Osteocyte (in vitro differentiated cells): Measurements from ENCODE around the gene JPT2. TPM values are rescaled to one million over a fixed set of nuclear protein-coding genes. Genes with fewer than 3 reads are reported as not detected.
"Not testable (repeated sequence)": the region's sequence is repeated elsewhere in the genome, so short reads cannot be mapped to it uniquely, and the experiment has no call there.

Source experiments
- DNase-seq: peaks from one replicate; pipeline ENCODE4 v3.0.0; 2021; ENCODE audit warnings: mixed read lengths; ENCODE audit not compliant: unreplicated experiment; ENCODE audit errors: extremely low spot score
- H3K27ac Mint-ChIP-seq: one replicate; pipeline ENCODE4 v1.8.0; 2021; ENCODE audit warnings: mild to moderate bottlenecking, mixed read lengths; ENCODE audit not compliant: unreplicated experiment
- H3K27me3 Mint-ChIP-seq: one replicate; pipeline ENCODE4 v1.8.0; 2021; ENCODE audit warnings: mixed read lengths; ENCODE audit not compliant: unreplicated experiment
- H3K36me3 Mint-ChIP-seq: one replicate; pipeline ENCODE4 v1.8.0; 2021; ENCODE audit warnings: mixed read lengths; ENCODE audit not compliant: unreplicated experiment
- H3K4me1 Mint-ChIP-seq: one replicate; pipeline ENCODE4 v1.8.0; 2021; ENCODE audit warnings: mixed read lengths; ENCODE audit not compliant: unreplicated experiment
- H3K4me3 Mint-ChIP-seq: one replicate; pipeline ENCODE4 v1.8.0; 2021; ENCODE audit warnings: mild to moderate bottlenecking, moderate library complexity, mixed read lengths; ENCODE audit not compliant: unreplicated experiment
- H3K9me3 Mint-ChIP-seq: one replicate; pipeline ENCODE4 v1.8.0; 2021; ENCODE audit warnings: mixed read lengths; ENCODE audit not compliant: unreplicated experiment
- total RNA-seq: library from RNA; stranded (reverse); gene quantifications from 2 replicates; pipeline ENCODE4 v1.2.1, GENCODE V29; 2021
- TF ChIP-seq, protein P1 (sequence below): fragments of 200-600 bp; sonication (generic); IDR thresholded peaks from 2 replicates; pipeline ENCODE4 v1.5.0; 2021; ENCODE audit warnings: antibody characterized with exemption, mild to moderate bottlenecking, moderate library complexity

JPT2 gene
- total RNA-seq, 1 donor from 2014 or later, result 53.6 TPM

DNA sequence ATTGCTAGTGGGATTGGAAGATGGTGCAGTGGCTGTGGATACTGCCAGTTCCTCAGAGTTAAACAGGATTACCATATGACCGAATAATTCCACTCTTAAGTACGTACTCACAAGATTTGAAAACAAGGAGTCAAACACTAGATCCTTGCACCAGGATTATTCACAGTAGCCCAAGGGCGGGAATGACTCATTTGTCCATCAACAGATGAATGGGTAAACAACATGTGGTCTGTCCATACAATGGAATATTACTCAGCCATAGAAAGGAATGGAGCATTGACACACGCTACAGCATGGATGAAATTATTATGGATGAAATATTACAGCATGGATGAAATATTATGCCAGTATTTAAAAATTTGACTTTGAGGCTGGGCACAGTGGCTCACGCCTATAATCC lies 18.8 kb downstream of the JPT2 start:
- Mint-ChIP-seq H3K4me1 (peaks cover 2% of the 10 kb centered on the region), H3K27ac (no peak overlapping the region), H3K27me3 (no peaks in the 10 kb centered on the region), H3K4me3 (no peak overlapping the region), H3K36me3 (peaks cover 55% of the 10 kb centered on the region), H3K9me3 (no peaks in the 10 kb centered on the region)
- DNase-seq, result no peak
- TF ChIP-seq, protein P1, sequence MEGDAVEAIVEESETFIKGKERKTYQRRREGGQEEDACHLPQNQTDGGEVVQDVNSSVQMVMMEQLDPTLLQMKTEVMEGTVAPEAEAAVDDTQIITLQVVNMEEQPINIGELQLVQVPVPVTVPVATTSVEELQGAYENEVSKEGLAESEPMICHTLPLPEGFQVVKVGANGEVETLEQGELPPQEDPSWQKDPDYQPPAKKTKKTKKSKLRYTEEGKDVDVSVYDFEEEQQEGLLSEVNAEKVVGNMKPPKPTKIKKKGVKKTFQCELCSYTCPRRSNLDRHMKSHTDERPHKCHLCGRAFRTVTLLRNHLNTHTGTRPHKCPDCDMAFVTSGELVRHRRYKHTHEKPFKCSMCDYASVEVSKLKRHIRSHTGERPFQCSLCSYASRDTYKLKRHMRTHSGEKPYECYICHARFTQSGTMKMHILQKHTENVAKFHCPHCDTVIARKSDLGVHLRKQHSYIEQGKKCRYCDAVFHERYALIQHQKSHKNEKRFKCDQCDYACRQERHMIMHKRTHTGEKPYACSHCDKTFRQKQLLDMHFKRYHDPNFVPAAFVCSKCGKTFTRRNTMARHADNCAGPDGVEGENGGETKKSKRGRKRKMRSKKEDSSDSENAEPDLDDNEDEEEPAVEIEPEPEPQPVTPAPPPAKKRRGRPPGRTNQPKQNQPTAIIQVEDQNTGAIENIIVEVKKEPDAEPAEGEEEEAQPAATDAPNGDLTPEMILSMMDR, result no peak

DNA sequence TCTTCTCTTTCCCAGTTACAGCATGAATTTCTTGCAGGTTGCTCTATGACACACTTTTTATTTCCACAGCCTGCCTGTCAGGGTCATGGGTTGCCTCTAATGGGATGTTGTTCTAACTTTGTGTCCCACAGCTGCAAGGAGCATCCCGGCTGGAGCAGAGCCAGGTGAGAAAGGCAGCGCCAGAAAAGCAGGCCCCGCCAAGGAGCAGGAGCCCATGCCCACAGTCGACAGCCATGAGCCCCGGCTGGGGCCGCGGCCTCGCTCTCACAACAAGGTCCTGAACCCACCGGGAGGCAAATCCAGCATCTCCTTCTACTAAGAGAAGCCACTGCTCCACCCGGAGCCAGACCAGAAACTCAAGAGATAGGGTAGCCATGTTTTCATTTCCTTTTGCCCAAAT lies 20.6 kb downstream of the JPT2 start:
- H3K4me1 Mint-ChIP-seq, result no peaks in the 10 kb centered on the region
- H3K27me3 Mint-ChIP-seq, result no peaks in the 10 kb centered on the region
- DNase-seq, result no peak
- H3K36me3 Mint-ChIP-seq, result peaks cover 54% of the 10 kb centered on the region
- H3K27ac Mint-ChIP-seq, result no peak overlapping the region
- TF ChIP-seq, protein P1, result no peak
- no peaks in the 10 kb centered on the region for H3K9me3 Mint-ChIP-seq
- no peak overlapping the region for H3K4me3 Mint-ChIP-seq

DNA sequence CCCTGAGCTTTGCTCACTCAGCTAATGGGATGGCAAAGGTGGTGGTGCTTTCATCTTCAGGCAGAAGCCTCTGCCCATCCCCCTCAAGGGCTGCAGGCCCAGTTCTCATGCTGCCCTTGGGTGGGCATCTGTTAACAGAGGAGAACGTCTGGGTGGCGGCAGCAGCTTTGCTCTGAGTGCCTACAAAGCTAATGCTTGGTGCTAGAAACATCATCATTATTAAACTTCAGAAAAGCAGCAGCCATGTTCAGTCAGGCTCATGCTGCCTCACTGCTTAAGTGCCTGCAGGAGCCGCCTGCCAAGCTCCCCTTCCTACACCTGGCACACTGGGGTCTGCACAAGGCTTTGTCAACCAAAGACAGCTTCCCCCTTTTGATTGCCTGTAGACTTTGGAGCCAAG lies 22.2 kb downstream of the JPT2 start:
- no peak overlapping the region for H3K4me3 Mint-ChIP-seq
- TF ChIP-seq, protein P1, result no peak
- peaks cover 43% of the 10 kb centered on the region for H3K36me3 Mint-ChIP-seq
- H3K4me1 Mint-ChIP-seq, result peaks cover 7% of the 10 kb centered on the region
- no peaks in the 10 kb centered on the region for H3K27me3 Mint-ChIP-seq
- DNase-seq, result no peak
- H3K27ac Mint-ChIP-seq, result no peak overlapping the region
- no peaks in the 10 kb centered on the region for H3K9me3 Mint-ChIP-seq

DNA sequence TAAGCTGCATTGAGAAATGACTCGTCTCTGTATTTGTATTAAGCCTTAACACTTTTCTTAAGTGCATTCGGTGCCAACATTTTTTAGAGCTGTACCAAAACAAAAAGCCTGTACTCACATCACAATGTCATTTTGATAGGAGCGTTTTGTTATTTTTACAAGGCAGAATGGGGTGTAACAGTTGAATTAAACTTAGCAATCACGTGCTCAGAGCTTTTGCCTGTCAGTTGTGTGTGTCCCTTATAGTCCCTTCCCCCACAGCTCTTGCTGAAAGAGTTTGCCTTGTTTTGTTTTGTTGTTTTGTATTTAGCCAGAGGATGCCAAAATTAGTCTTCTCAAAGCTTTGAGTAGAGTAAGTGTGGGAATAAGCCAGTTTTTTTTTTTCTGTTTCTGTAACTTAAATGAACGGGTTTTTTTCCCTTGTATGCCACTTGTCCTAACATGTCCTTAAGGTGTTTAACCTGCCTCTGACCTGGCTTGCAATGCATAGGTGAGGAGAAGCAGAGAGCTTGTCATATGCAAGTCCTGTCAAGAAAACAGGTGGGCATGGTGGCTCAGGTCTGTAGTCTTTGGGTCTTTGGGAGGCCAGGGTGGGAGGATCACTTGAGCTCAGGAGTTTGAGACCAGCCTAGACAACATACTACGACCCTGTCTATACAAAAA lies 23.3 kb downstream of the JPT2 start:
- H3K4me3 Mint-ChIP-seq, result no peak overlapping the region
- peaks cover 38% of the 10 kb centered on the region for H3K36me3 Mint-ChIP-seq
- TF ChIP-seq, protein P1, result no peak
- no peak for DNase-seq
- H3K9me3 Mint-ChIP-seq, result no peaks in the 10 kb centered on the region
- no peaks in the 10 kb centered on the region for H3K27me3 Mint-ChIP-seq
- H3K4me1 Mint-ChIP-seq, result peaks cover 10% of the 10 kb centered on the region
- H3K27ac Mint-ChIP-seq, result peak overlapping the region; percentile 5

DNA sequence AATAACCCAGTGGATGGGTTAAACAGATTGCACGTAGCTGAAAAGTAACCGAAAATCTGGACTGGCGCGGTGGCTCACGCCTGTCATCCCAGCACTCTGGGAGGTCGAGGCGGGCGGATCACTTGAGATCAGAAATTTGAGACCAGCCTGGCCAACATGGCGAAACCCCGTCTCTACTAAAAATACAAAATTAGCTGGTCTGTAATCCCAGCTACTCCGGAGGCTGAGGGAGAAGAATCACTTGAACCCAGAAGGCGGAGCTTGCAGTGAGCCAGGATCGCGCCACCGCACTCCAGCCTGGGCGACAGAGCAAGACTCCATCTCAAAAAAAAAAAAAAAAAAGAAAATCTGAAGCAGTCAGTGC lies 27.2 kb downstream of the JPT2 start:
- peak overlapping the region; percentile 99 for H3K27ac Mint-ChIP-seq
- peaks cover 33% of the 10 kb centered on the region for H3K4me1 Mint-ChIP-seq
- not testable (repeated sequence) for H3K27me3 Mint-ChIP-seq, DNase-seq, H3K9me3 Mint-ChIP-seq
- peaks cover 15% of the 10 kb centered on the region for H3K36me3 Mint-ChIP-seq
- H3K4me3 Mint-ChIP-seq, result peak overlapping the region; percentile 95
